Naive thymus-derived CD4-positive, alpha-beta T cell (primary cell): ENCODE data around the gene RBM33. TPM values are rescaled to one million over a fixed set of nuclear protein-coding genes. Genes with fewer than 3 reads are reported as not detected.

ENCODE experiments used
- ATAC-seq: fragments of 150-1000 bp; cut with Tn5 transposase; 2 replicates; pipeline ENCODE4 v1.10.0; 2021; ENCODE audit warnings: mild to moderate bottlenecking, moderate library complexity
- CTCF ChIA-PET: fragments of 350-600 bp; sonication (Branson Sonifier 250); formaldehyde crosslinking; loops from one replicate; lab custom pipeline; 2021; ENCODE audit warnings: antibody characterized with exemption; lab: Charles Lee
- POLR2A ChIA-PET: fragments of 350-600 bp; sonication (Branson Sonifier 250); formaldehyde crosslinking; loops from one replicate; lab custom pipeline; 2021; ENCODE audit warnings: antibody characterized with exemption, inconsistent platforms; lab: Charles Lee
- DNase-seq, 9 donors: peaks; one replicate each; pipeline versions ENCODE4 v3.0.0 to v3.0.0-alpha.2; 2020 to 2022; ENCODE audit warnings: mixed read lengths in 1 of 9
- H3K27ac ChIP-seq: one replicate; pipeline ENCODE4 v1.7.0; 2013; ENCODE audit warnings: mild to moderate bottlenecking, low read depth, low read length, moderate library complexity
- H3K27me3 ChIP-seq, 2 donors: one replicate each; pipeline ENCODE4 v1.7.0; 2013; ENCODE audit warnings: low read length in 2 of 2, mild to moderate bottlenecking in 2 of 2, moderate library complexity in 2 of 2; ENCODE audit not compliant: control insufficient read depth in 2 of 2, insufficient read depth in 2 of 2
- H3K36me3 ChIP-seq, 3 experiments: 1 replicate in 2 of 3; 2 replicates in 1 of 3; pipeline ENCODE4 v1.7.0; 2013; ENCODE audit warnings: low read length in 3 of 3, mild to moderate bottlenecking in 3 of 3, moderate library complexity in 1 of 3; ENCODE audit not compliant: insufficient read depth in 3 of 3, control insufficient read depth in 2 of 3
- H3K4me1 ChIP-seq, 2 donors: one replicate each; pipeline ENCODE4 v1.7.0; 2013; ENCODE audit warnings: low read length in 2 of 2, mild to moderate bottlenecking in 2 of 2, moderate library complexity in 1 of 2; ENCODE audit not compliant: control insufficient read depth in 2 of 2, insufficient read depth in 2 of 2
- H3K4me3 ChIP-seq: 2 replicates; pipeline ENCODE4 v1.7.0; 2013; ENCODE audit warnings: mild to moderate bottlenecking, low read length
- H3K9me3 ChIP-seq, 3 experiments: 1 replicate in 2 of 3; 2 replicates in 1 of 3; pipeline ENCODE4 v1.7.0; 2013; ENCODE audit warnings: low read length in 3 of 3; ENCODE audit not compliant: control insufficient read depth in 2 of 3
- H3K27ac Mint-ChIP-seq, 9 donors: one replicate each; pipeline ENCODE4 v1.8.0; 2020 to 2022; ENCODE audit warnings: mixed read lengths in 9 of 9, mild to moderate bottlenecking in 8 of 9, moderate library complexity in 5 of 9, inconsistent platforms in 2 of 9
- H3K27me3 Mint-ChIP-seq, 5 donors: one replicate each; pipeline ENCODE4 v1.8.0; 2021 to 2022; ENCODE audit warnings: mixed read lengths in 5 of 5, mild to moderate bottlenecking in 1 of 5
- H3K36me3 Mint-ChIP-seq, 5 donors: one replicate each; pipeline ENCODE4 v1.8.0; 2020 to 2022; ENCODE audit warnings: mixed read lengths in 5 of 5, mild to moderate bottlenecking in 3 of 5, inconsistent platforms in 1 of 5
- H3K4me1 Mint-ChIP-seq, 7 donors: one replicate each; pipeline ENCODE4 v1.8.0; 2020 to 2022; ENCODE audit warnings: mixed read lengths in 7 of 7, mild to moderate bottlenecking in 3 of 7, inconsistent platforms in 1 of 7
- H3K4me3 Mint-ChIP-seq, 10 donors: one replicate each; pipeline ENCODE4 v1.8.0; 2020 to 2022; ENCODE audit warnings: mild to moderate bottlenecking in 10 of 10, mixed read lengths in 10 of 10, moderate library complexity in 6 of 10, inconsistent platforms in 2 of 10
- H3K9me3 Mint-ChIP-seq, 11 donors: one replicate each; pipeline ENCODE4 v1.8.0; 2020 to 2022; ENCODE audit warnings: mixed read lengths in 11 of 11, mild to moderate bottlenecking in 4 of 11, inconsistent platforms in 1 of 11, moderate library complexity in 1 of 11
- intact Hi-C, 2 donors: fragments of 100-400 bp; cut with micrococcal nuclease; formaldehyde crosslinking; loops; one replicate each; pipeline ENCODE4 v1.15.1; 2023
- polyA plus RNA-seq, 2 donors: library from polyadenylated mRNA; unstranded; fragments of 300-500 nt; fragmentation: Illumina TruSeq; gene quantifications; one replicate each; pipeline ENCODE4 v1.2.3, GENCODE V29; 2021
- total RNA-seq, 6 experiments: library from RNA in 5 of 6; stranded (reverse) in 5 of 6; gene quantifications; 1 replicate in 5 of 6; 2 replicates in 1 of 6; pipeline ENCODE4 v1.2.3 and lab custom pipeline; 2021 to 2026

RBM33 gene
- total and polyA plus RNA-seq, 7 experiments from 2014 or later, result 43.7 to 177 (median 143) TPM

- intact Hi-C loops, result no loop called here
- peaks cover 0 to 58% (median 14%) of the 10 kb centered on the region in 5 donors for H3K36me3 Mint-ChIP-seq
Observed at GRCh38 chr7:155758348-155758747, 113.9 kb downstream of the RBM33 start.

GRCh38 chr7:155759740-155760430 is 115.4 kb downstream of the RBM33 start:
- Mint-ChIP-seq H3K9me3 (peaks cover 0 to 2% (median 0%) of the 10 kb centered on the region in 11 donors), H3K27ac (peak overlapping the region in 5 of 9 donors; percentile 36 to 76 (median 61)), H3K4me1 (peaks cover 47 to 78% (median 67%) of the 10 kb centered on the region in 7 donors), H3K4me3 (peak overlapping the region in 1 of 10 donors; percentile 37), H3K27me3 (no peaks in the 10 kb centered on the region), H3K36me3 (peaks cover 0 to 56% (median 14%) of the 10 kb centered on the region in 5 donors)
- ATAC-seq (no peak), DNase-seq (no peak)
- Histone ChIP-seq H3K4me1 (peaks cover 22 to 26% of the 10 kb centered on the region in 2 donors), H3K9me3 (no peaks in the 10 kb centered on the region), H3K36me3 (peaks cover 0 to 26% (median 4%) of the 10 kb centered on the region in 3 experiments), H3K27ac (no peak overlapping the region), H3K27me3 (no peaks in the 10 kb centered on the region), H3K4me3 (no peak overlapping the region)
- intact Hi-C loops, result loop anchor here in 1 of 2 donors (5.0 kb wide), 1 partner anchor 758 kb away; the partner anchor contains the start of gene PAXIP1
- ChIA-PET CTCF (no interaction called here), POLR2A (no interaction called here)

More at GRCh38 chr7:155758348-155758747, 113.9 kb downstream of the RBM33 start:
- H3K36me3 ChIP-seq, result peaks cover 0 to 33% (median 4%) of the 10 kb centered on the region in 3 experiments
- H3K4me1 Mint-ChIP-seq, result peaks cover 47 to 78% (median 67%) of the 10 kb centered on the region in 7 donors
- no peaks in the 10 kb centered on the region for H3K27me3 Mint-ChIP-seq
- no peaks in the 10 kb centered on the region for H3K9me3 ChIP-seq
- ATAC-seq (no peak), DNase-seq (no peak)
- H3K4me1 ChIP-seq, result peaks cover 16 to 19% of the 10 kb centered on the region in 2 donors
- H3K9me3 Mint-ChIP-seq, result peaks cover 0 to 2% (median 0%) of the 10 kb centered on the region in 11 donors
- H3K4me3 Mint-ChIP-seq, result no peak overlapping the region
- H3K27ac ChIP-seq, result no peak overlapping the region
- ChIA-PET CTCF (interaction anchor here (1.8 kb wide), 1 partner anchor 9 kb away, joined by 7 read pairs; no protein-coding TSS in a partner anchor), POLR2A (no interaction called here)
- H3K27me3 ChIP-seq, result no peaks in the 10 kb centered on the region
- no peak overlapping the region for H3K27ac Mint-ChIP-seq
- H3K4me3 ChIP-seq, result no peak overlapping the region

- Mint-ChIP-seq H3K4me3 (peak overlapping the region in 2 of 10 donors; percentile 8 to 57), H3K27me3 (no peaks in the 10 kb centered on the region), H3K36me3 (peaks cover 0 to 57% (median 14%) of the 10 kb centered on the region in 5 donors), H3K9me3 (peaks cover 0 to 2% (median 0%) of the 10 kb centered on the region in 11 donors), H3K4me1 (peaks cover 39 to 71% (median 63%) of the 10 kb centered on the region in 7 donors), H3K27ac (peak overlapping the region in 5 of 9 donors; percentile 9 to 98 (median 39))
- DNase-seq, result no peak
- no peak overlapping the region for H3K27ac ChIP-seq
- ATAC-seq, result no peak
- no peaks in the 10 kb centered on the region for H3K27me3 ChIP-seq
- intact Hi-C loops, result loop anchor here in 1 of 2 donors (5.0 kb wide), 1 partner anchor 759 kb away; the partner anchor contains the start of gene PAXIP1
- CTCF ChIA-PET, result interaction anchor here (0.9 kb wide), 1 partner anchor 165 kb away, joined by 4 read pairs; no protein-coding TSS in a partner anchor
- POLR2A ChIA-PET, result no interaction called here
- H3K9me3 ChIP-seq, result no peaks in the 10 kb centered on the region
- H3K4me3 ChIP-seq, result no peak overlapping the region
- H3K4me1 ChIP-seq, result peaks cover 24 to 31% of the 10 kb centered on the region in 2 donors
- peaks cover 0 to 39% (median 14%) of the 10 kb centered on the region in 3 experiments for H3K36me3 ChIP-seq
Observed at GRCh38 chr7:155761162-155761561, 116.7 kb downstream of the RBM33 start.

- peaks cover 0 to 2% (median 0%) of the 10 kb centered on the region in 11 donors for H3K9me3 Mint-ChIP-seq
- H3K4me1 Mint-ChIP-seq, result peaks cover 39 to 65% (median 58%) of the 10 kb centered on the region in 7 donors
- H3K4me1 ChIP-seq, result peaks cover 24 to 31% of the 10 kb centered on the region in 2 donors
- H3K4me3 Mint-ChIP-seq, result peak overlapping the region in 3 of 10 donors; percentile 21 to 81 (median 46)
- H3K27me3 ChIP-seq, result no peaks in the 10 kb centered on the region
- peaks cover 2 to 49% (median 11%) of the 10 kb centered on the region in 5 donors for H3K36me3 Mint-ChIP-seq
- intact Hi-C loops, result loop anchor here in 1 of 2 donors (5.0 kb wide), 1 partner anchor 760 kb away; the partner anchor contains the start of gene PAXIP1
- peak overlapping the region in 8 of 9 donors; percentile 0 to 98 (median 40) for H3K27ac Mint-ChIP-seq
- peaks cover 0 to 40% (median 14%) of the 10 kb centered on the region in 3 experiments for H3K36me3 ChIP-seq
- H3K27me3 Mint-ChIP-seq, result no peaks in the 10 kb centered on the region
- ChIA-PET POLR2A (interaction anchor here (0.9 kb wide), 1 partner anchor 23 kb away, joined by 3 read pairs; no protein-coding TSS in a partner anchor), CTCF (interaction anchor here (0.9 to 1.5 kb wide), 2 partner anchors 164 to 166 kb away, joined by 4 to 7 read pairs; no protein-coding TSS in a partner anchor)
- H3K9me3 ChIP-seq, result no peaks in the 10 kb centered on the region
- no peak overlapping the region for H3K4me3 ChIP-seq
- H3K27ac ChIP-seq, result no peak overlapping the region
- DNase-seq (no peak), ATAC-seq (no peak)
Observed at GRCh38 chr7:155762036-155762435, 117.6 kb downstream of the RBM33 start.

GRCh38 chr7:155762655-155763054 is 118.2 kb downstream of the RBM33 start:
- no peak for ATAC-seq
- Histone ChIP-seq H3K4me3 (no peak overlapping the region), H3K9me3 (no peaks in the 10 kb centered on the region), H3K27ac (no peak overlapping the region), H3K36me3 (peaks cover 0 to 44% (median 14%) of the 10 kb centered on the region in 3 experiments), H3K27me3 (no peaks in the 10 kb centered on the region), H3K4me1 (peaks cover 24 to 31% of the 10 kb centered on the region in 2 donors)
- no peaks in the 10 kb centered on the region for H3K9me3 Mint-ChIP-seq
- H3K4me1 Mint-ChIP-seq, result peaks cover 39 to 63% (median 59%) of the 10 kb centered on the region in 7 donors
- ChIA-PET POLR2A (interaction anchor here (0.9 kb wide), 1 partner anchor 24 kb away, joined by 3 read pairs; no protein-coding TSS in a partner anchor), CTCF (interaction anchor here (1.5 kb wide), 1 partner anchor 164 kb away, joined by 7 read pairs; no protein-coding TSS in a partner anchor)
- peaks cover 4 to 47% (median 12%) of the 10 kb centered on the region in 5 donors for H3K36me3 Mint-ChIP-seq
- no peak for DNase-seq
- peak overlapping the region in 8 of 10 donors; percentile 14 to 85 (median 80) for H3K4me3 Mint-ChIP-seq
- peak overlapping the region; percentile 73 to 98 (median 90) for H3K27ac Mint-ChIP-seq
- H3K27me3 Mint-ChIP-seq, result no peaks in the 10 kb centered on the region
- intact Hi-C loops, result loop anchor here in 1 of 2 donors (1.0 to 5.0 kb wide), 2 partner anchors 557 to 760 kb away; partner anchors contain the start of gene PAXIP1

GRCh38 chr7:155763122-155763521 is 118.7 kb downstream of the RBM33 start:
- intact Hi-C loops, result loop anchor here in 1 of 2 donors (1.0 to 5.0 kb wide), 2 partner anchors 558 to 761 kb away; partner anchors contain the start of gene PAXIP1
- ATAC-seq, result no peak
- peaks cover 4 to 45% (median 13%) of the 10 kb centered on the region in 5 donors for H3K36me3 Mint-ChIP-seq
- H3K27me3 ChIP-seq, result no peaks in the 10 kb centered on the region
- CTCF ChIA-PET, result interaction anchor here (1.5 kb wide), 1 partner anchor 165 kb away, joined by 7 read pairs; no protein-coding TSS in a partner anchor
- peaks cover 0 to 48% (median 14%) of the 10 kb centered on the region in 3 experiments for H3K36me3 ChIP-seq
- no peaks in the 10 kb centered on the region for H3K9me3 Mint-ChIP-seq
- DNase-seq, result no peak
- no peaks in the 10 kb centered on the region for H3K27me3 Mint-ChIP-seq
- POLR2A ChIA-PET, result no interaction called here
- H3K4me1 ChIP-seq, result peaks cover 24 to 31% of the 10 kb centered on the region in 2 donors
- peaks cover 39 to 65% (median 58%) of the 10 kb centered on the region in 7 donors for H3K4me1 Mint-ChIP-seq
- H3K9me3 ChIP-seq, result no peaks in the 10 kb centered on the region
- peak overlapping the region; percentile 50 to 85 (median 80) for H3K4me3 Mint-ChIP-seq
- no peak overlapping the region for H3K4me3 ChIP-seq
- peak overlapping the region; percentile 73 to 98 (median 90) for H3K27ac Mint-ChIP-seq
- H3K27ac ChIP-seq, result peak overlapping the region; percentile 67
